CD4-positive, alpha-beta T cell treated with Interleukin-15 for 4 hours (primary cell): ENCODE measurements around the gene TCERG1L.
"Not testable (repeated sequence)": the region's sequence is repeated elsewhere in the genome, so short reads cannot be mapped to it uniquely, and the experiment has no call there.

Experiments used
- DNase-seq: peaks from one replicate; pipeline ENCODE4 v3.0.0-alpha.2; 2020; ENCODE audit warnings: low spot score

TCERG1L gene

GRCh38 chr10:131248376-131249165 lies 63.0 kb downstream of the TCERG1L start:
- DNase-seq: no peak

- no peak for DNase-seq
Measured at GRCh38 chr10:131247873-131248272, 63.6 kb downstream of the TCERG1L start.

GRCh38 chr10:131246775-131247174 lies 64.7 kb downstream of the TCERG1L start:
- DNase-seq: no peak

- DNase-seq: no peak
Measured at GRCh38 chr10:131246089-131246488, 65.4 kb downstream of the TCERG1L start.

- no peak for DNase-seq
Measured at GRCh38 chr10:131245475-131246059, 66.0 kb downstream of the TCERG1L start.

- no peak for DNase-seq
Measured at GRCh38 chr10:131244836-131245235, 66.7 kb downstream of the TCERG1L start.

- DNase-seq: no peak
Measured at GRCh38 chr10:131243076-131243475, 68.4 kb downstream of the TCERG1L start.

GRCh38 chr10:131242007-131242406 lies 69.5 kb downstream of the TCERG1L start:
- DNase-seq: no peak

- DNase-seq: no peak
Measured at GRCh38 chr10:131240691-131241090, 70.8 kb downstream of the TCERG1L start.

- DNase-seq: no peak
Measured at GRCh38 chr10:131239926-131240325, 71.6 kb downstream of the TCERG1L start.

GRCh38 chr10:131239450-131239849 lies 72.1 kb downstream of the TCERG1L start:
- DNase-seq: no peak

GRCh38 chr10:131238669-131239280 lies 72.7 kb downstream of the TCERG1L start:
- no peak for DNase-seq

GRCh38 chr10:131237991-131238651 lies 73.4 kb downstream of the TCERG1L start:
- DNase-seq: no peak

- DNase-seq: not testable (repeated sequence)
Measured at GRCh38 chr10:131234606-131235005, 76.9 kb downstream of the TCERG1L start.

- no peak for DNase-seq
Measured at GRCh38 chr10:131233611-131234258, 77.8 kb downstream of the TCERG1L start.

- DNase-seq: no peak
Measured at GRCh38 chr10:131231965-131232541, 79.5 kb downstream of the TCERG1L start.

GRCh38 chr10:131231323-131231964 lies 80.1 kb downstream of the TCERG1L start:
- no peak for DNase-seq

GRCh38 chr10:131230641-131231322 lies 80.7 kb downstream of the TCERG1L start:
- DNase-seq: no peak

- no peak for DNase-seq
Measured at GRCh38 chr10:131230166-131230565, 81.4 kb downstream of the TCERG1L start.

GRCh38 chr10:131227163-131227740 lies 84.3 kb downstream of the TCERG1L start:
- DNase-seq: no peak
